Measurements from ENCODE around the gene NDUFA12.
"Not testable (repeated sequence)": the region's sequence is repeated elsewhere in the genome, so short reads cannot be mapped to it uniquely, and the experiment has no call there.

Gene NDUFA12

DNA sequence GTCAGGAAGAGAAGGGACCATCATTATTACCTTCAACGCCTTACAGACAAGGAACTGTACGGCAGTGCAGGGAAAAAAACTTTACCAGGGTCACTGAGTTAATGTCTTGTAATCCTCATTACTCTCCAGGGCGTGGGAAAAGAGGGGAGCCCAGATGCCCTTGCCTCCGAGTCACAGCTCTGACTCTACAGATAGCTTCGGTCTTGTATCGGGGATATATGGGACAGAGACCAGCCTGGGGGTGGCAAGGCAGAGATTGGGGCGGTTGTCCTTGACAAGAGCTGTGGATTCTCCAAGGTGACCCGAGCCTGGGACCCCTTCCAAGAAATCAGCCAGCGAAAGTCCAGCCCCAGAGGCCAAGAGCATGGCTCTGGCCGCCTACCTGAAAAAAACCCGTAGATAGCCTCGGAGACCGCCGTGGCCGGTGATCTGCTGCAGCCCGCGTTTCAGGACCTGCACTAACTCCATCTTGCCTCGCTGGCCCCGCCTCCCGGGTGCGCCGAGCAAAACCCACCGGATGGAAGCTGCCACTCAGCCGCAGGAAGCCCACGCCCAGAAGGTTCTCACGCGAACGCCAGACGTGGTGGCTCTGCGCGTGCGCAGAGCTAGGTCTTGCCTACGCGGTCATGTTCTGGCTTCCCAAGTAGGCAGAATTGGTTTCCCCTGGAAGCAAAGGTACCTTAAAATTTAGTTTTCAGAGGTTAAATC lies at the start of gene NDUFA12:
NDUFA12 (minus strand) TSS at position 485 of the 708 bp plus-strand sequence; CDS start at position 468, 17 bp downstream.
- DNase-seq (ENCODE audit: low read depth): peak; percentile 97

DNA sequence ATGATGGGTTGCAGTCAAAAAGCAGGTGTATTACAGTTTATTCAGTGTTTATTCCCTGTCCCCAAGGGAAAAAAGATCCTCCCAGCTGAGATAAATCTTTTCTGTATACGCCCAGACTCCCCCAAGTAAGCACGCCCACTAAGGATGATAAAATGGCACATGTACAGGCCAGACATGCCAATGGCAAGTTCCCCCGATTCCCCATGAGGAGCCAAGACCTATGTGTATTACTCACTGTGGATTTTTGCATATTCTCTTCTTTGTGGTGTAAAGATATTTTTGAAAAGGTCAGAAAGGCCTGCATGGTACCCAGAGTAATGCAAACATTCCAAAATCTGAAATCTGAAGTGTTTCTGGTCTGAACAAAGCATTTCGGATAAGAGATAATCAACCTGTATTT lies 47.7 kb upstream of the NDUFA12 start:
- no peak for DNase-seq (ENCODE audit: low read depth)

DNA sequence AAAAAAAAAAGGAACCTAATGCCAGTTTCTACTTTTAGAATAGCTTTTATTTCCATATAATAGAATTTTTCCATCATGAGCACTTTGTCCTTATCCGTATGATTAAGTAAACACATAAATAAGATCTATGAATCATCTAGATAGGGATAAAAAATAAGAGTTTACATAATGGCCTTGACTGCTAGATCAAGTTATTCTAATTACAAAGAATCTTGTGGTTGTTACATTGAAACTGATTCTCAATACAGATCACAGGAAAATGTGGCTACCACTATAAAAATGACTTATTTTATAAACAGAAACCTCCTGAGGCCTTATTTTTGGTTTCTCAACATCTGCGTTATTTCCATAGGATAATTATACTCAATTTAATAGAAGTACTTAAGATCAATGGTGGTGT lies 34.4 kb upstream of the NDUFA12 start:
- DNase-seq (ENCODE audit: low read depth): peak; percentile 31

DNA sequence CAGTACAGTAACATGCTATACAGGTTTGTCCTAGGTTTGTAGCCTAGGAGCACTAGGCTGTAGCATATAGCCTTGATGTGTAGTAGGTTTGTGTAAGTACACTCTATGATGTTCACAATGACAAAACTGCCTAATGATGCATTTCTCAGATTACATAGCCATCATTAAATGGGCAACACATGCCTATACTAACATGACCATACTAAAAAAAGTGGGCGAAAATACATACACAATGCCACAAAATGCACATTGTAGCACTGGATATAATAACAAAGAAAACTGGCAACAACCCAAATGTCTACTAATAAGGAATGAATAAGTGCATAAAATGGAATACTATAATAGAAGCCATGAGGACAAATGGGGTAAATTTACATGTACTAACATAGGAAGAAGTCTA lies 31.3 kb upstream of the NDUFA12 start:
- DNase-seq (ENCODE audit: low read depth): no peak

DNA sequence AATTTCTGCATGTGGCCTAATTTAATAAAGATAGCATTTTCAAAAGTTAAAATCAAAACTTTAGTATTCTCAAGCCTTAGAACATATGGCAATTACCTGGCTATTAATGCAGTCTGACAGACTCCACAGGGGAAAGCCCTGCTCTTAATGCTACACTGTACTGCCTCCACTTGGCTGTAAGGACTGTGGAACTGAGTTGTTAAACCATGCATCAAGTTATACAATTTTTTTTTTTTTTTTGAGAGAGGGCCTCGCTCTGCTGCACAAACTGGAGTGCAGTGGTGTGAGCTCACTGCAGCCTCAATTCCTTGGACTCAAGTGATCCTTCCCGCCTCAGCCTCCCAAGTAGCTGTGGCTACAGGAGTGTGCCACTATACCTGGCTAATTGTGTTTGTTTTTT lies 19.0 kb upstream of the NDUFA12 start:
- DNase-seq (ENCODE audit: low read depth): no peak

DNA sequence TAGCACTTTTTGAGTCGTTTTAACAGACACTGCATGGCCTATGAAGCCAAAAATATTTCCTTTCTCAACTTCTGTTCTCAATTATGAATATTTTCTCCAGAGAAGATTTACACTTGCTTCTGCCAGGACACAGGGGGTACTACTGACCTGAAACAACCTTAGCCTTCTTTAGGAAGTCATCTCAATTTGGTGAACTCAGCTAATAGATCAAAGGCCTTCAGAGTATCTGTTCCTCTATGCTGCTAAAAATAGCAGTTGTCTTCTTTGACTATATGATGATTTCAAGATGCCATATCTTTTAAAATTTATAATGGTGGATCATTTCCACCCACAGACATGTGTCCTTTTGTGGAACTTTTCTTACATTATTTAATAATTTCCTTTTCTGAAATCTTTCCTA lies 14.0 kb upstream of the NDUFA12 start:
- DNase-seq (ENCODE audit: low read depth): no peak

- no peak for DNase-seq (ENCODE audit: low read depth)
Measured at GRCh38 chr12:95016120-95016519, 12.6 kb upstream of the NDUFA12 start.

DNA sequence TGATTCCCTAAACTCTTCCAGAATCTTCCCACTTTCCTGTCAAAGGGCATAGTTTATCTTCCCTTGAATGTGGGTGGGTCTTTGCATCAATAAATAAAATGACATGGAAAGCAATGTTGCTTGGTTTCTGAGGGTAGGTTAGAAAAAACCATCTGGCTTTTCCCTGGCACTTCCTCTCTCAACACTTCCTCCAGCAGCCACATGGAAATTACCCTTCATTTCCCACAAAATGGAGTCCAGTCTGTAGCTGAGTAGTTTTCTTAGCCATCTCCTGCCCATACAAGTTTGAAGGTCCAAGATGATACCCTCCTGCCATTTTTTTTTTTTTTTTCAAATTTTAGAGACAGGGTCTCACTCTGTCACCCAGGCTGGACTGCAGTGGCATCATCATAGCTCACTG lies 11.1 kb upstream of the NDUFA12 start:
- DNase-seq (ENCODE audit: low read depth): no peak

DNA sequence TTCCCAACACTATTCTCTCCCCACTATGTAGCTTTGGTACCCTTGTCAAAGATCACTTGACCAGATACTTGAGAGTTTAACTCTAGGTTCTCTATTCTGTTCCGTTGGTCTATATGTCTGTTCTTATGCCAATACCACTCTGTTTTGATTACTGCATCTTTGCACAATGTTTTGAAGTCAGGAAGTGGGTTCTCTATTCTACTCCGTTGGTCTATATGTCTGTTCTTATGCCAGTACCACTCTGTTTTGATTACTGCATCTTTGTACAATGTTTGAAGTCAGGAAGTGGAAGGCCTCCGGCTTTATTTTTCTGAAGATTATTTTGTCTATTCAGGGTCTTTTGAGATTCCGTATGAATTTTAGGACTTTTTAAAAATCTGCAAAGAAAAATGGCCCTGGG lies 2.7 kb upstream of the NDUFA12 start:
- no peak for DNase-seq (ENCODE audit: low read depth)

- DNase-seq (ENCODE audit: low read depth): peak; percentile 81
Measured at GRCh38 chr12:95004610-95005009, 1.1 kb upstream of the NDUFA12 start.

DNA sequence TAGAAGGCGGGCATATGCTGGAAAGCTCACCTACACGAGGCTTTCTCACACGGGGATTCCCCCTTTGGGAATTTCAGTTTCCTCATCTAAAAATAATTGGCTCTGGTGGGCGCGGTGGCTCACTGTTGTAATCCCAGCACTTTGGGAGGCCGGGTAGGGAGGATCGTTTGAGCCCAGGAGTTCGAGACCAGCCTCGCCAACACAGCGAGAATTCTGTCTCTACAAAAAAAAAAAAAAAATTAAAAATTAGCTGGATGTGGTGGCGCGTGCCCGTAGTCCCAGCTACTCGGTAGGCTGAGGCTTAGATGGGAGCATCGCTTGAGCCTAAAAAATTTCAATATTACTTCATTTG lies 400 bp upstream of the NDUFA12 start:
- no peak for DNase-seq (ENCODE audit: low read depth)

- no peak for DNase-seq (ENCODE audit: low read depth)
Measured at GRCh38 chr12:95002754-95003153, 743 bp downstream of the NDUFA12 start.

DNA sequence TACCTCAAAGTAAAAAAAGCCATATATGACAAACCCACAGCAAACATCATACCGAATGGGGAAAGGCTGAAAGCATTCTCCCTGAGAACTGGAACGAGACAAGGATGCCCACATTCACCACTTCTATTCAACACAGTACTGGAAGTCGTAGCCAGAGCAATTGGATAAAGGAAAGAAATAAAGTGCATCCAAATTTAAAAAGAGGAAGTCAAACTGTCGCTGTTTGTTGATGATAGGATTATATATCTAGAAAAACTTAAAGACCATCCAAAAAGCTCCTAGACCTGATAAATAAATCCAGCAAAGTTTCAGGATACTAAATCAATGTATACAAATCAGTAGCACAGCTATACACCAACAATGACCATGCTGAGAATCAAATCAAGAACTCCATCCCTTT lies 5.2 kb downstream of the NDUFA12 start:
- no peak for DNase-seq (ENCODE audit: low read depth)

GRCh38 chr12:94997726-94998125 lies 5.8 kb downstream of the NDUFA12 start:
- no peak for DNase-seq (ENCODE audit: low read depth)

GRCh38 chr12:94997061-94997460 lies 6.4 kb downstream of the NDUFA12 start:
- DNase-seq (ENCODE audit: low read depth): no peak

GRCh38 chr12:94994312-94994711 lies 9.2 kb downstream of the NDUFA12 start:
- DNase-seq (ENCODE audit: low read depth): peak; percentile 87

GRCh38 chr12:94993855-94994254 lies 9.6 kb downstream of the NDUFA12 start:
- not testable (repeated sequence) for DNase-seq (ENCODE audit: low read depth)

GRCh38 chr12:94990222-94990621 lies 13.3 kb downstream of the NDUFA12 start:
- peak; percentile 38 for DNase-seq (ENCODE audit: low read depth)

- DNase-seq (ENCODE audit: low read depth): peak; percentile 78
Measured at GRCh38 chr12:94988471-94988870, 15.0 kb downstream of the NDUFA12 start.

DNA sequence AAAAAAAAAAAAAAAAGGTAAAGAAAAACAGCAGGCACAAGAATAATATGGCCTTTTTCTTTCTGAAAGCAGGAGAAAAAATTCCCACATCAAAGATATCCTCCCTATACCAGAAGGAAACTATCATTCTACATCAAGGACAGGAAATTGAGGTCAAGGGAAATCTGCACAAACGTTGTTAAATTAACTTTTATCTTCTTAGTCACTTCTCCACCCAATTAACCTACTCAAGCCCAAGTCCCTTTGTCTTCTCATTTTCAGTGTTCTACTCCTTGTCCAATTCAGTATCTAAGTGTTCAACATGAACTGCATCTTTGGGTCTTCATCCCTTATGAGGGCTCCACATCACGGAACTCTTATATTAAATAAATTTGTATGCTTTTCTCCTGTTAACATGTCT lies 15.7 kb downstream of the NDUFA12 start:
- no peak for DNase-seq (ENCODE audit: low read depth)

- DNase-seq (ENCODE audit: low read depth): no peak
Measured at GRCh38 chr12:94987076-94987669, 16.3 kb downstream of the NDUFA12 start.

- not testable (repeated sequence) for DNase-seq (ENCODE audit: low read depth)
Measured at GRCh38 chr12:94985099-94985498, 18.4 kb downstream of the NDUFA12 start.

GRCh38 chr12:94983321-94983720 lies 20.2 kb downstream of the NDUFA12 start:
- no peak for DNase-seq (ENCODE audit: low read depth)

GRCh38 chr12:94982456-94982855 lies 21.0 kb downstream of the NDUFA12 start:
- peak; percentile 45 for DNase-seq (ENCODE audit: low read depth)

Data from iris pigment epithelial cell (primary cell).